Activated B cell treated with CpG ODN at 0.5 μM for 24 hours (primary cell): Measurements from ENCODE around the gene UTS2R. TPM values are rescaled to one million over a fixed set of nuclear protein-coding genes. Genes with fewer than 3 reads are reported as not detected.

Experiments used
- ATAC-seq: fragments of 200-7000 bp; cut with Tn5 transposase; one replicate; pipeline ENCODE4 v1.10.0; 2021; ENCODE audit warnings: low read depth, mild to moderate bottlenecking, moderate library complexity
- CTCF ChIA-PET: fragments of 350-600 bp; sonication (Branson Sonifier 250); formaldehyde crosslinking; loops from one replicate; lab custom pipeline; 2021; ENCODE audit warnings: antibody characterized with exemption; lab: Charles Lee
- POLR2A ChIA-PET: fragments of 350-600 bp; sonication (Branson Sonifier 250); formaldehyde crosslinking; loops from one replicate; lab custom pipeline; 2021; ENCODE audit warnings: antibody characterized with exemption; lab: Charles Lee
- DNase-seq: peaks from one replicate; pipeline ENCODE4 v3.0.0; 2022
- H3K27ac Mint-ChIP-seq: one replicate; pipeline ENCODE4 v1.8.0; 2020; ENCODE audit warnings: mixed read lengths
- H3K27me3 Mint-ChIP-seq: one replicate; pipeline ENCODE4 v1.8.0; 2021; ENCODE audit warnings: mixed read lengths
- H3K36me3 Mint-ChIP-seq: one replicate; pipeline ENCODE4 v1.8.0; 2021; ENCODE audit warnings: low read depth, mixed read lengths
- H3K4me1 Mint-ChIP-seq: one replicate; pipeline ENCODE4 v1.8.0; 2021; ENCODE audit warnings: mixed read lengths
- H3K4me3 Mint-ChIP-seq: one replicate; pipeline ENCODE4 v1.8.0; 2020; ENCODE audit warnings: mild to moderate bottlenecking, mixed read lengths
- H3K9me3 Mint-ChIP-seq: one replicate; pipeline ENCODE4 v1.8.0; 2020; ENCODE audit warnings: mixed read lengths
- intact Hi-C: fragments of 100-400 bp; cut with micrococcal nuclease; formaldehyde crosslinking; loops from one replicate; pipeline ENCODE4 v1.15.1; 2024
- total RNA-seq: library from RNA; stranded (reverse); gene quantifications from 2 replicates; pipeline ENCODE4 v1.2.3, GENCODE V29; 2022
- TF ChIP-seq, protein P1 (sequence below): fragments of 200-600 bp; IDR thresholded peaks from one replicate; pipeline ENCODE4 v1.8.0; 2022; ENCODE audit warnings: antibody characterized with exemption, mild to moderate bottlenecking

The UTS2R gene
- total RNA-seq, 1 donor from 2014 or later = not detected

DNA sequence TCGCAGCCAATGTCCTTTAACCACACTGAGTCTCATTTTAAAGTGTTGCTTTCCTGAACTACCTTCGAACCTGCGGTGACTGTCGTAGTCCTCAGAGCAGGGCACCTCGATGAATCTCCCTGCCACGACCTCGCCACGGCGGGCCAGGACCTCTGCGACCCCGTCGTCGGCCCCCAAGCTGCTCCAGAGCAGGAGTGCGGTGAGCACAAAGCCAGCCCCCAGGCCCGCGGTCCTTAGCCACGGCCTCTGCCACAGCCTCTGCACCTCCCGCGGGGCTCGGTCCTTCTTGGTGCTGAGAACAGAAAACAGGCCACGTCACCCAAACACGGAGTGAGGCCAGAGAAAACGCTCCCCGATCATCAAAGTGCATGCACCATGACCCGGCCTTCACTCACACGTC, 43.8 kb downstream of the UTS2R start:
- Mint-ChIP-seq H3K9me3 (no peaks in the 10 kb centered on the region), H3K4me3 (no peak overlapping the region), H3K27me3 (no peaks in the 10 kb centered on the region), H3K36me3 (peaks cover 26% of the 10 kb centered on the region), H3K27ac (peak overlapping the region; percentile 37), H3K4me1 (peaks cover 30% of the 10 kb centered on the region)
- intact Hi-C loops = loop anchor here (5.0 kb wide), 2 partner anchors 208 to 282 kb away; partner anchors contain the start of gene RAB40B
- ATAC-seq (no peak), DNase-seq (no peak)
- CTCF ChIA-PET = no interaction called here
- POLR2A ChIA-PET = interaction anchor here (1.2 kb wide), 1 partner anchor 34 kb away, joined by 3 read pairs; no protein-coding TSS in a partner anchor
- TF ChIP-seq, protein P1, sequence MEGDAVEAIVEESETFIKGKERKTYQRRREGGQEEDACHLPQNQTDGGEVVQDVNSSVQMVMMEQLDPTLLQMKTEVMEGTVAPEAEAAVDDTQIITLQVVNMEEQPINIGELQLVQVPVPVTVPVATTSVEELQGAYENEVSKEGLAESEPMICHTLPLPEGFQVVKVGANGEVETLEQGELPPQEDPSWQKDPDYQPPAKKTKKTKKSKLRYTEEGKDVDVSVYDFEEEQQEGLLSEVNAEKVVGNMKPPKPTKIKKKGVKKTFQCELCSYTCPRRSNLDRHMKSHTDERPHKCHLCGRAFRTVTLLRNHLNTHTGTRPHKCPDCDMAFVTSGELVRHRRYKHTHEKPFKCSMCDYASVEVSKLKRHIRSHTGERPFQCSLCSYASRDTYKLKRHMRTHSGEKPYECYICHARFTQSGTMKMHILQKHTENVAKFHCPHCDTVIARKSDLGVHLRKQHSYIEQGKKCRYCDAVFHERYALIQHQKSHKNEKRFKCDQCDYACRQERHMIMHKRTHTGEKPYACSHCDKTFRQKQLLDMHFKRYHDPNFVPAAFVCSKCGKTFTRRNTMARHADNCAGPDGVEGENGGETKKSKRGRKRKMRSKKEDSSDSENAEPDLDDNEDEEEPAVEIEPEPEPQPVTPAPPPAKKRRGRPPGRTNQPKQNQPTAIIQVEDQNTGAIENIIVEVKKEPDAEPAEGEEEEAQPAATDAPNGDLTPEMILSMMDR = no peak

DNA sequence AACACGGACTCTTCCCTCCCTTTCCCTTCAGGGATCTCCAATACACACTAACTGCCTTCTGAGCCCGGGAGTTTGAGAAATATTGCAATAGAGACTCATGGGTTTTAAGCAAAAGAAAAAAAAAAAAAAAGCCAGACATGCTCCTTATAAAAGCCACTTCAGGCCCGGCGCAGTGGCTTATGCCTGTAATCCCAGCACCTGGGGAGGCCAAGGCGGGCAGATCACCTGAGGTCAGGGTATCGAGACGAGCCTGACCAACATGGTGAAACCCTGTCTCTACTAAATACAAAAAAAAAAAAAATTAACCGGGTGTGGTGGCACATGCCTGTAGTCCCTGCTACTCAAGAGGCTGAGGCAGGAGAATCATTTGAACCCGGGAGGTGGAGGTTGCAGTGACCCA, 44.2 kb downstream of the UTS2R start:
- peaks cover 30% of the 10 kb centered on the region for H3K4me1 Mint-ChIP-seq
- DNase-seq (no peak), ATAC-seq (no peak)
- ChIA-PET CTCF (no interaction called here), POLR2A (no interaction called here)
- peaks cover 29% of the 10 kb centered on the region for H3K36me3 Mint-ChIP-seq
- no peak overlapping the region for H3K27ac Mint-ChIP-seq
- H3K4me3 Mint-ChIP-seq = no peak overlapping the region
- intact Hi-C loops = loop anchor here (5.0 kb wide), 2 partner anchors 208 to 282 kb away; partner anchors contain the start of gene RAB40B
- TF ChIP-seq, protein P1 = no peak
- no peaks in the 10 kb centered on the region for H3K9me3 Mint-ChIP-seq
- H3K27me3 Mint-ChIP-seq = no peaks in the 10 kb centered on the region

DNA sequence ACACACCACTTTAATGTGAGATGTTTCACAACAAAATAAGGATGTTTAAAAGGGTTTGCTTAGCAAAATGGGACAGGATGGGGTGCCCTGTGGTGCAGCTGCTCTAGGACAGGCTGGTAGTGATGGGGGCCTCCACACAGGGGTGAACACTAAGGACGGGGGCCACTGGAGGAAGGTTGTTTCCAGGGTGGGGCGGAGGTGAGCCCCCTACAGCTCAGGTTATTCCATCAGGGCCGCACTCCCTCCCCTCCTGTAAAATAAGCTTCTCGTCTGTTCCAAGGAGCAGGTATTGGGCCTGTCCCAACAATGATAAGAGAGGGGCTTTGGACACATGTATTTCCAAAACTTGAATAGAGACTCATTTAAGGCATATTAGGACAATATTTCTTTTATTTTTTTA, 44.7 kb downstream of the UTS2R start:
- peaks cover 32% of the 10 kb centered on the region for H3K36me3 Mint-ChIP-seq
- ChIA-PET POLR2A (interaction anchor here (0.6 kb wide), 1 partner anchor 64 kb away, joined by 4 read pairs; no protein-coding TSS in a partner anchor), CTCF (interaction anchor here (1.0 kb wide), 1 partner anchor 64 kb away, joined by 3 read pairs; no protein-coding TSS in a partner anchor)
- H3K27me3 Mint-ChIP-seq = no peaks in the 10 kb centered on the region
- H3K27ac Mint-ChIP-seq = no peak overlapping the region
- H3K4me3 Mint-ChIP-seq = no peak overlapping the region
- intact Hi-C loops = loop anchor here (5.0 kb wide), 2 partner anchors 209 to 281 kb away; partner anchors contain the start of gene RAB40B
- TF ChIP-seq, protein P1 = no peak
- no peak for ATAC-seq
- no peak for DNase-seq
- H3K9me3 Mint-ChIP-seq = no peaks in the 10 kb centered on the region
- H3K4me1 Mint-ChIP-seq = peaks cover 30% of the 10 kb centered on the region

DNA sequence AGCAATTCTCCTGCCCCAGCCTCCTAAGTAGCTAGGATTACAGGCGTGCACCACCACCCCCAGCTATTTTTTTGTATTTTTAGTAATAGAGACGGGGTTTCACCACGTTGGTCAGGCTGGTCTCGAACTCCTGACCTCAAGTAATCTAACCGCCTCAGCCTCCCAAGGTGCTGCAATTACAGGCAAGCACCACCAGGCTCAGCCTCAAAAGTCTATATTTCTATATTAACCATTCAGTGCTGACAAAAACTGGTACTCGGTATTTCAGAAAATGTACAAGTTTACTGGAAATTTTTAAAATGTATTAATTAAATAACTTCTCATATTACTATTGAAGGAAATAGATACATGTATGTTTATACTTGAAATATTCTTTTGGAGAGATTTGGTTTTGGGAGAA, 45.2 kb downstream of the UTS2R start:
- intact Hi-C loops = loop anchor here (5.0 kb wide), 2 partner anchors 209 to 281 kb away; partner anchors contain the start of gene RAB40B
- ChIA-PET CTCF (interaction anchor here (1.0 kb wide), 1 partner anchor 64 kb away, joined by 3 read pairs; no protein-coding TSS in a partner anchor), POLR2A (interaction anchor here (0.6 to 3.9 kb wide), 2 partner anchors 33 to 64 kb away, joined by 4 to 62 read pairs; partner anchors contain the start of gene CYBC1)
- ATAC-seq (no peak), DNase-seq (no peak)
- H3K27me3 Mint-ChIP-seq = no peaks in the 10 kb centered on the region
- H3K4me1 Mint-ChIP-seq = peaks cover 30% of the 10 kb centered on the region
- no peaks in the 10 kb centered on the region for H3K9me3 Mint-ChIP-seq
- peaks cover 36% of the 10 kb centered on the region for H3K36me3 Mint-ChIP-seq
- TF ChIP-seq, protein P1 = no peak
- H3K4me3 Mint-ChIP-seq = no peak overlapping the region
- no peak overlapping the region for H3K27ac Mint-ChIP-seq
